ENCODE results near the gene PTH.

The PTH gene

DNA sequence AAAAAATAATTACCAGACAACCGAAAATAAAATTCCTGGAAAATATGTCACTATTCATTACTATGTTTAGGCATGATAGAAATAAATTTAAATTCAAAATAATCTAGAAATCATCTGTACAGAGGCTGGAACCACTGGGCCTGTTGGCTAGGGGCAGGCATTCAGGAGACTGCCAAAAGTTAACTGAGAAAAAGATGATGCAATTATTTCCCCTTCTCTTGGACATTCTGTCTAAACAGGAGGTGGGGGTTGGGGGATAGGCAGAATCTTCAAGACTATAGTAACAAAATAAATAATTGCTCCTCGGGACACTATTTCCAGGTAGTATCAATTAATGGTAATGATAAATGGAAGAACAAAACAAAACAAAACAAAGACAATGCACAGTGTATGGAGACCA, 46.9 kb downstream of the PTH start:
- DNase-seq = no peak

DNA sequence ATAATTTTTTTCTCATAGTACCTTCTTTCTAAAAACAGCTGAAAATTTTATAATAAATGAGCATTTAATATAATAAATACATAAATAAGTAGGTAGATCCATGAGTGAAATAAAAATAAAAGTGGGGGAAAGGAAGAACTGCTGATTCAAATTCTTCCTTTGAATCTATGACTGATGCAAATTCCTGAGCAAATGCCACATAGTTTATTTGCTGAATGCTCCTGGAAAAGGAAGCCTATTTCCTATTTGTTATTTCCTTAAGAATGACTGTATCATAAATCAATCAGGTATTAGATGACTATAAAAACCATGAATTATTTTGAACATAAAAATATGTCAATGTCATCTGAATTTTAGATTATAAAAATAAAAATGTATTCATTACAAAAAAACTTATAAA, 49.4 kb downstream of the PTH start:
- DNase-seq = no peak

DNA sequence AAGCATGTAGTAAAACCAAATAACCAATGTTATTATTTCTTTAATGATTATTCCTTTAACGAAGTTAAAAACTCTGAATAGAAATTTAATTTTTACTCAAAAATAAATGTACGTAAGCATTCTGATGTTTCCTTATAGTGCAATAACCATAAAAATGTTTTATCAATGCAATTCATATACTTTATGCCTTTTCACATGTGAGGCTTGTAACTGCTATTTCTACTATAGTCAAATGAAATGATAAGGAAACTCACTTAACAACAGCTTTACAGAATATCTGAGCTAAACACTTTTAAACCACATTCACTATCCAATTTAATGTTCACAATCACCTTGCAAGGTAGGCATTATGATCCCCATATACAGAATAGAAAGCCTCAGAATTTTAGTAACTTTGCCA, 50.2 kb downstream of the PTH start:
- no peak for DNase-seq
